ENCODE results near the gene TIMM10. TPM values are rescaled to one million over a fixed set of nuclear protein-coding genes. Genes with fewer than 3 reads are reported as not detected.
A peak's percentile ranks its signal among the peaks of the same experiment; 100 is the strongest.

TIMM10 gene, protein sequence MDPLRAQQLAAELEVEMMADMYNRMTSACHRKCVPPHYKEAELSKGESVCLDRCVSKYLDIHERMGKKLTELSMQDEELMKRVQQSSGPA
- total RNA-seq (32.6 and 45.1 TPM in 2 replicates), polyA plus RNA-seq (57.3 and 64.7 TPM in 2 replicates)

DNA sequence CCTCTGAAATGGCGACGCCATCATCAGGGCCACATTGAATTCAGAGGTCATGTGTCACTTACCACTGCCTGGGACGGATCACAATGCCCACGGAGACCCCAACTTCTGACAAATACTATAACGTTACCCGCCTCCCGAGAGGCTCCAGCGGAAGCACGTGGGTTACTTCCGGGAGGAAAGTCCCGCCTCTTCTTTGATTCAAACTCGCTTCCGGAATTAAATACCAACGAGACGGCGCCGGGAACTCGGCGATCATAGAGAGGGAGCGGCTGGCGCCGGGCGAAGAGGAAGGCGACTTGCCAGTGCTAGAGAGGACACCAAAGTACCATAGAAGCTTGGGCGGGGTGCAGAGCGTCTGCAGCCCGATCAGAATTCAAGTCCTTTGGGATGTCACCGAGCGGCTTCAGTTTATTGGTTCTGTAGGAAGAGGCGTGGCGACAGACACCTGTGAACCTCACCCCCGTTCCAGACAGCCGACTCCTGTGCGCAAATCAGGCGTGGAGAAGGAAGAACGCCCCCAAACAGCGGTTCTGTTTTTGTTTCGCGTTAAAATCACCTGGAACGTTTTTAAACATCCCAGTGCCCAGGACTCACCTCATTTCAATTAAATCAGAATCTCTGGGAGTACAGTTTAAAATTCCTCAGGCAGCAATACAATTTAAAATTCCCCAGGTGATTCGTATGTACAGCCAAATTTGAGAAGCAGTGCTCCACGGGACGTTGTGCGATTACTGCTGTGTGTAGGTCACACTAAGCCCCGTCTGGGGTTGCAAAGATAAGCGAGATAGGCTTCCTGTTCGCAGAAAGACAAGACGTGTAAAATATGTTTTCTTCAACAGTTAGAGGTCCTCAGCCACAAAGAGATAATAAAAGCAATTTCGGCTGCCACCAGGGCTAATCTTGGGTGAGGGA, at the start of gene TIMM10:
TIMM10 (minus strand) TSS at position 159 of the 912 bp plus-strand sequence. CDS start 565 bp downstream, outside the sequence.
- H3K36me3 ChIP-seq: no peaks in the 10 kb centered on the region
- H3K4me1 ChIP-seq (ENCODE audit: low read depth): no peaks in the 10 kb centered on the region
- TF ChIP-seq, protein P1, sequence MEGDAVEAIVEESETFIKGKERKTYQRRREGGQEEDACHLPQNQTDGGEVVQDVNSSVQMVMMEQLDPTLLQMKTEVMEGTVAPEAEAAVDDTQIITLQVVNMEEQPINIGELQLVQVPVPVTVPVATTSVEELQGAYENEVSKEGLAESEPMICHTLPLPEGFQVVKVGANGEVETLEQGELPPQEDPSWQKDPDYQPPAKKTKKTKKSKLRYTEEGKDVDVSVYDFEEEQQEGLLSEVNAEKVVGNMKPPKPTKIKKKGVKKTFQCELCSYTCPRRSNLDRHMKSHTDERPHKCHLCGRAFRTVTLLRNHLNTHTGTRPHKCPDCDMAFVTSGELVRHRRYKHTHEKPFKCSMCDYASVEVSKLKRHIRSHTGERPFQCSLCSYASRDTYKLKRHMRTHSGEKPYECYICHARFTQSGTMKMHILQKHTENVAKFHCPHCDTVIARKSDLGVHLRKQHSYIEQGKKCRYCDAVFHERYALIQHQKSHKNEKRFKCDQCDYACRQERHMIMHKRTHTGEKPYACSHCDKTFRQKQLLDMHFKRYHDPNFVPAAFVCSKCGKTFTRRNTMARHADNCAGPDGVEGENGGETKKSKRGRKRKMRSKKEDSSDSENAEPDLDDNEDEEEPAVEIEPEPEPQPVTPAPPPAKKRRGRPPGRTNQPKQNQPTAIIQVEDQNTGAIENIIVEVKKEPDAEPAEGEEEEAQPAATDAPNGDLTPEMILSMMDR (IDR thresholded peaks at IDR 0.05; ENCODE audit: low read depth, low read length): no peak
- no peaks in the 10 kb centered on the region for H3K9me3 ChIP-seq (ENCODE audit: low read depth)
- H3K4me3 ChIP-seq: peak within 1 kb of the TSS; percentile 86
- no peaks in the 10 kb centered on the region for H3K27me3 ChIP-seq
- peak; percentile 97 to 99 for DNase-seq (ENCODE audit: low read depth in 1 of 2, low spot score in 1 of 2)
- H3K27ac ChIP-seq: peak within 1 kb of the TSS; percentile 47

DNA sequence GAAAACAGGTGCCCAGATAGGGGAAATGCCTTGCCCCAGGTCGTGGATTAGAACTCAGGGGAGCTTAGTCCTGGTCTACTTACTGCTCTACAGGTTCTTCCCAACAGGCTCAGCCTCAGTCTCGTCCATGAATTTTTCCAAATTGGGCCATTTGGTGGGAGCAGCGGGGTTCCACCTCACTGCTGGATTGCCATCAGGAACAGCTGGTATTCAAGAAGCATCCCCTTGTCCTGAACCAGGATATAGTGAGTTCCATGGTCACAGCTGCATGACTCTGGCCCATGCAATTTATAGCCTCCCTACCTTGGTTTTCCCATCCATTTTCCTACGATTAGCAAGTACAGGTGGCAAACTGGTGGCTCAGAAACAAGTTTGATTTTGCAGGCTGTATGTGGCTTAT, 43.5 kb upstream of the TIMM10 start:
- TF ChIP-seq, protein P1 (IDR thresholded peaks at IDR 0.05; ENCODE audit: low read depth, low read length): no peak
- Histone ChIP-seq H3K27me3 (no peaks in the 10 kb centered on the region), H3K36me3 (no peaks in the 10 kb centered on the region), H3K4me3 (no peak overlapping the region), H3K4me1 (ENCODE audit: low read depth) (no peaks in the 10 kb centered on the region), H3K9me3 (ENCODE audit: low read depth) (no peaks in the 10 kb centered on the region), H3K27ac (no peak overlapping the region)
- DNase-seq (ENCODE audit: low read depth in 1 of 2, low spot score in 1 of 2): no peak

DNA sequence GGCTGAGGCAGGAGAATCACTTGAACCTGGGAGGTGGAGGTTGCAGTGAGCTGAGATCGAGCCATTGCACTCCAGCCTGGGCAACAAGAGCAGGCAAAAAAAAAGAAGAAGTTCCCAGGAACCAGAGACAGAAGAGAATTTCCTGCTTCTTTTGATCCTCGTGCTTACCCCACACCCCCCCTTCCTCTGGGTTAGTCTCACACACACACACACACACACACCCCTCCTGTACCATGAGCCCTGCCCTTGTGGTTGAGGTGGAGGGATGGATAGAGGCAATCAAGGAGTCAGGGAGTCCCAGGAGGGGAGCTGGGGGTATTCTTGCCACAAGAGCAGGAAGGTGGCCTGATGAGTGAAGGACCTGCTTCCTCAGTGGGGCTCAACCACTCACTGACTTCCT, 41.1 kb upstream of the TIMM10 start:
- Histone ChIP-seq H3K4me3 (no peak overlapping the region), H3K36me3 (no peaks in the 10 kb centered on the region), H3K27ac (no peak overlapping the region), H3K27me3 (no peaks in the 10 kb centered on the region), H3K9me3 (ENCODE audit: low read depth) (no peaks in the 10 kb centered on the region), H3K4me1 (ENCODE audit: low read depth) (no peaks in the 10 kb centered on the region)
- TF ChIP-seq, protein P1 (IDR thresholded peaks at IDR 0.05; ENCODE audit: low read depth, low read length): no peak
- DNase-seq (ENCODE audit: low read depth in 1 of 2, low spot score in 1 of 2): no peak

DNA sequence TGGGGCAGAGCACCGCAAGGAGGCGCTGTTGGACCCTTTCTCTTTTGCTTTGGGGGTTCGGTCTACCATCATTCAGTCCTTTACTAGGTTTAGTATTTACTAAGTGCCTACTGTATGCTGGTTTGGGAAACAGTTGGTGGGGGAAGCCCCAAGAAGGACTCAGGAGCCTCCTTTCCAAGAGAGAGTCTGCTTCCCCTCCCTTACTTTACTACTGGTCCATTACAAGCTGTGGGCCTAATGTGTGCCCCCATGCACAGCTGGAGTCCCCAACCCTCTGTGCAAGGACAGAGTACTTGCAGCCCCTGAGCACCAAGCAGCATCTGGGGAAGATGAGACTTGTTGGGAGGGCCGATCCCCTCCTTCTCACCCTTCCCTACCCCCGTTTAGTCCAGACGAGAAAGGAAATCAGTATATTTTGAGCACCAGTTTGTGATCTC, 37.8 kb upstream of the TIMM10 start:
- peak in 1 of 2 donors; percentile 82 for DNase-seq (ENCODE audit: low read depth in 1 of 2, low spot score in 1 of 2)
- H3K27me3 ChIP-seq: no peaks in the 10 kb centered on the region
- no peaks in the 10 kb centered on the region for H3K9me3 ChIP-seq (ENCODE audit: low read depth)
- peak overlapping the region; percentile 87 for H3K4me3 ChIP-seq
- TF ChIP-seq, protein P1 (IDR thresholded peaks at IDR 0.05; ENCODE audit: low read depth, low read length): peak; percentile 97
- H3K27ac ChIP-seq: peak overlapping the region; percentile 82
- H3K4me1 ChIP-seq (ENCODE audit: low read depth): peaks cover 3% of the 10 kb centered on the region
- no peaks in the 10 kb centered on the region for H3K36me3 ChIP-seq

DNA sequence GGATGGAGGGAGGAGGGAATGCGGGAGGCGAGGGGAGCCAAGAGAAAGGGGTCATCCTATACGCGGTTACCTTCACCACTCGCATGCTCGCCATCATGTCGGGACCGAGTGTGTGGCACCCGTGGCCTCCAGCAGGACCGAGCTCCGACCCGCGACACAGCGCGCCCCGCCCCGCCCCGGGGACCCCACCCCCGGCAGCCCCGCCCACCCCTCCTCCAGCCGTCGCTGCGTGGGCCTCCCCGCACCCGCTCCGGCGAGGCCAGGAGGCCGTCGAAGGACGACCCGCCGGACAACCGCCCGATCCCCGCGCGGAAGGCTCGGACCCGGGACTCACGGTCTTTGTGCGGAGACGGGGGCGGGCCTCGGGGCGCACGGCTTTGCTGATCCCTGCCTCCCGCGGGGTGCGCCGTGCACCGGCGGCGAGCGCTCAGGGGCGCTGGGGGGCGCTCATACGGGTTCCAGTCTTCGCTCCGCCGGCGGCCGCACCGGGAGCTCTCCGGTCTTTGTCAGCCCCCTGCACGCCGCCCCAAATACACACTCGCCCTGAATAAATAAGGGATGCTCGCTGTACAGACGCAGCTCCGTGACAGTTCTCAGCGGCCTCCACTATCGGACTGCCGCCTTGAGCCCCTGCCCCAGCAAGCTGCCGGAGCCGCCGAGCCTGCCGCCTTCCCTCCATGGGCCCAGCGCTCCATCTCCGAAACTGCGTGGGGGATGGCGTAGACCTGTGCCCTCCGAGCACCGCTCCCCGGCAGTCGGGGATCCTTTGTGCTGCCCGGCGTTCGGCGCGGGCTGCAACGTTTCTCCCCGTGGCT, 37.2 kb upstream of the TIMM10 start, which contains the start of gene UBE2L6:
UBE2L6 (minus strand) TSS at position 158 of the 815 bp plus-strand sequence; CDS start at position 97, 61 bp downstream.
- H3K27me3 ChIP-seq: no peaks in the 10 kb centered on the region
- peak; percentile 47 to 88 for DNase-seq (ENCODE audit: low read depth in 1 of 2, low spot score in 1 of 2)
- TF ChIP-seq, protein P1 (IDR thresholded peaks at IDR 0.05; ENCODE audit: low read depth, low read length): no peak
- H3K4me1 ChIP-seq (ENCODE audit: low read depth): peaks cover 3% of the 10 kb centered on the region
- H3K9me3 ChIP-seq (ENCODE audit: low read depth): no peaks in the 10 kb centered on the region
- peak within 1 kb of the TSS; percentile 82 for H3K27ac ChIP-seq
- no peaks in the 10 kb centered on the region for H3K36me3 ChIP-seq
- peak within 1 kb of the TSS; percentile 87 for H3K4me3 ChIP-seq

Measured in cardiac muscle cell (in vitro differentiated cells and primary cell).